Measurements from ENCODE around the gene SYT6.

The SYT6 gene, protein sequence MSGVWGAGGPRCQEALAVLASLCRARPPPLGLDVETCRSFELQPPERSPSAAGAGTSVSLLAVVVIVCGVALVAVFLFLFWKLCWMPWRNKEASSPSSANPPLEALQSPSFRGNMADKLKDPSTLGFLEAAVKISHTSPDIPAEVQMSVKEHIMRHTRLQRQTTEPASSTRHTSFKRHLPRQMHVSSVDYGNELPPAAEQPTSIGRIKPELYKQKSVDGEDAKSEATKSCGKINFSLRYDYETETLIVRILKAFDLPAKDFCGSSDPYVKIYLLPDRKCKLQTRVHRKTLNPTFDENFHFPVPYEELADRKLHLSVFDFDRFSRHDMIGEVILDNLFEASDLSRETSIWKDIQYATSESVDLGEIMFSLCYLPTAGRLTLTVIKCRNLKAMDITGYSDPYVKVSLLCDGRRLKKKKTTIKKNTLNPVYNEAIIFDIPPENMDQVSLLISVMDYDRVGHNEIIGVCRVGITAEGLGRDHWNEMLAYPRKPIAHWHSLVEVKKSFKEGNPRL

DNA sequence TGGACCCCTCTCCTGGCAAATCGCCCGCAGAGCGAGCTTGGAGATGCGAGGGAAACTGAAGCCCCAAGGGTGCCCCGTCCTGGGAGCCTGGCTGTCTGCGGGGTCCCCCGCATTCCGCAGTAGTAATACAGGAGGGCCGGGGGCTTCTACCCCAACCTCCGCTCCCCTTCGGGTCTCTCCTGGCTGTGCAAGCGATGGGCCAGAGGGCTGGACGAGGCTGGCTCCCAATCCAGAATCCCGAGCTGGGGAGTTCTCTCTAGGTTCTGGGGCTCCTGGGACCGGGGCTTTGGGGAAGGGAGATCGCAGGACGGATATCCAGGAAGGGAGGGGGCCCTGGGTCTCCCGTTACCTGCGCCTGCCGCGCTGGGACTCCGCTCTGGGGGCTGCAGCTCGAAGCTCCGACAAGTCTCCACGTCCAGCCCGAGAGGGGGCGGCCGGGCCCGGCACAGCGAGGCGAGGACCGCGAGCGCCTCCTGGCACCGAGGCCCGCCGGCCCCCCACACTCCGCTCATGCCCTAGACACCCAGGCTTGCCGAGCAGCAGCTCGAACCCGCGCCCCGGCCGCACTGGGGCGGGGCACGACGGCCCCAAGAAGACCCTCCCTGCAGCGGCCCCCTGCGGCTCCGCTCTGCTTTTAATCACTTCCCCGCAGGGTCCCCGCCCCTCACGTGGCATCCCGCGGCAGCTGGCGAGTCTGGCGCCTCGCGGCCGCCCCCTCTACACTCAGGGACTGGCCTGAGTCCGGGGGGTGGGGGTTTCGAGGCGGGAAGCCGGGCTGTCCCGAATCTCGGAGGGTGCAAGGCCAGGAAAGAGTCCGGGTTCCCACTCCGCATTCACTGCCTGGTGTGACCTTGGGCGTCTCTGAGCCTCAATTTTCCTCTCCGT, at the start of gene SYT6:
TSS of gene SYT6 (minus strand) at position 609 of the 885 bp plus-strand sequence. CDS start at position 512, 97 bp downstream.
- no peak for DNase-seq (ENCODE audit: low spot score)

DNA sequence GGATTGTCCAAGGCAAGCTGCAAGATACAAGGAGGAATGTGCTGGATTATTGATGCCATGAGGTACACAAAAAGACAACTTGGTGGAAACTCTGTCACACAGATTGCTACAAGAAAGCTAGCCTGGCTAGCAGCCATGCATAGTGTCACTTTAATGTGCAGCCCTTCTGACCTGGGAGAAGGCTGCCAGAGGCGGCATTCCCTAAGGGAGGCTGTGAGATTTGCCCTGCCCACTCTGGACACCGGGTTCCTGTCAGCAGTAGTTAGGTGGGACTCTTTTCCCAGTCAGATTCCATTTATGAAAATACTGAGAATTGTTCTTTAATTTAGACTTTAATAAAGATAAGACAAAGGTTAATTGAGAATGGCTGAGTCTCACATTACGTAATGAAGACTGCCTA, 47.8 kb upstream of the SYT6 start:
- DNase-seq (ENCODE audit: low spot score): no peak

DNA sequence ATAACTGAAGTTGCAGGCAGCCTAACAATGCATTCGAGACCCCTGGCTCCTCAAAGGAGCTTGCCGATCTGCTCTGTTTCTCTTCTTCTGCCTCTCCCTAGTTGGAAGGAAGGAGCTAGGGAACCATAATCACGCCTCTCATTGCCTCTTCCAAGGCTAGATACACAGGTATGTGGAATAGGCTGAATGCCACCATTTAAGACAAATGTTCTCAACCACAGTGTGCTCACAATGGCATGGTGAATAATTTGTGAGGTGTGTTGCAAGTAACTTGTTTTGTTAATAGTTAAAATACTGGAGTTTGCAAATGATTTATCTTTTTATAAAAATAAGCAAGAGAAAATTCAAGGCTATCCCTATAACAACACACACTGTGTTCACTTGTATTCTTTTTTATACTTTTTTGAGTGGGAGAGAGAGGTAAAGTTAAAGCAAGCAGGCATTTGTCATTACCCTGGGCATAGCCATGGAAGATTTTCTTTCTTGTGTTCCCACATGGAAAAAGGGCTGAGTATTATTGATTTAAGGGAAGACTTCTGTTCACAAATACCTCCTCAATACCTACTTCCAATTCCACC, 45.4 kb upstream of the SYT6 start:
- DNase-seq (ENCODE audit: low spot score): no peak

DNA sequence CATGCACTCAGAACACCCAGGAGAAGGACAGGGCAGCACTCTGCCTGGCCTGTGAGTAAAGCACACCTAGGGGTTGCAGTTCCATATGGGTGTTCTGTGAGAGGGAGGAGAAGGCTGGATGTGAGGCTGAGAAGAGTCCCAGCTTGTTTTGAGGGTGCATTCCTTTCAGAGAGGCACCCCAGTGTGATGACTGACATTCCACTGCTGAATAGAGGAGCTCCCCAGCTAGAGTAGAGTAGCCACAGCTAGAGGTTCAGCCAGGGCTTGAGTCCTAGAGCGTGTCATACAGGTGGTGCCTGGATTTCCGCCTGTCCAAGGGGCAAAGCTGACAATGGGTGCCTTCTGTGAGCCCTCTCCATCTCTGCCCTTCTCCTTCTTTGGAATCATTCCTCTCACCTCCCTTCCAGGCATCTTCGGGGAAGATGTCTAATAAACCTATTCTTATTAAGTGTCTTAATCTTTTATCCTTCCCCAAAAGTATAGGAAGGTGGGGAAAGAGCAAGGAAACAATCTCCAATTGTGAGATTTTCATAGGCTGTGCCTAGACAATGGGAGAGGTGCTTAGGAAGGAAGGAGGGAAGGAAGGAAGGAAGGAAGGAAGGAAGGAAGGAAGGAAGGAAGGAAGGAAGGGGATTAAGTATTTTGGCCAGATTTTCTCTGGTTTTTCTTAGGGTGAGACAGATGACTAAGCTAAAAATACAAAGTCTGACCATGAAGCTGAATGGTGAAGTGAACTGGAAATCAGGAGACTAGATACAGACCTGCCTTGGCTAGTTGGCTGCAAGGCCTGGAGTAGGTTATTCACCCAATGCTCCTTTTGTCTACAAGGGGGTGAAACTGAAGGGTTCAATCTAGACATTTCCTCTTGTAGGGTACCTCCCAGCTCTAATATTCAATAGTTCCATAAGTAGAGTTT, 43.6 kb upstream of the SYT6 start:
- DNase-seq (ENCODE audit: low spot score): no peak

DNA sequence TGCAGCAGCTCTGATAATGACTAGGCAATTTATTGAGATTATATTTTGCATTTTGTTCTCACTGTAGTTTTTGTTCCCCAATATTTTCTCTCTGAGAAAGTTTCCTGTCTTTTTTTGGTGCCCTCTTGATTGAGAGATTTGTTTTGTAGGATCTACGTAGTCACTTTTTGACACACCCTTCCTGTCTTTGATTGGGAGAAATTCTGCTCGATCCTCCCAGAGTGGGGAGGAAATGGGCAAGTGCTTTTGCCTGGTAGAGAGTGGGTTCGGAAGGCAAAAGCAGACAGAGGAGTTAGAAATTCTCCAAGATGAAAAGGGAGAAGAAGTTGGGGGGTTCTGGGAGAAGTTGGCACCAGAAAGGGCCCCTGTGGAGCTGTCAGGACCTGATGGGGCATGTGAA, 42.1 kb upstream of the SYT6 start:
- no peak for DNase-seq (ENCODE audit: low spot score)

DNA sequence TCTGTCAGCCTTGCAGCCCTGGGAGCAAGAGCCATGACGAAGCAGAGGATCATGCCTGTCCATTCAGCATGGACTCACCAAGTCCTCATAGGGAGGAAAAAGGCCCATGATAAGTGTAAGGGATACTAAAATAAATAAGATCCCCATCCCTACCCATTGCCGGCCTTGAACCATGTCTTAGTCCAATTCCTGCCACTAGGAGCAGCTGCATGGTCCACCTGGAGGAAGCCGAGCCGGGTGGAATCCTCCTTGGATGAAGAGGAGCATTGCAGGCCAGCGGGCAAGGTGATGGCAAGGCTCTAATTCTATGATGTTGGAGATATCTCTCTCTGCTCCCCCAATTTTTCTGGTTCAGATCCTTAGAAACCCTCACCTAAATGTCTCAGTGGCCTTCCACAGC, 38.7 kb upstream of the SYT6 start:
- DNase-seq (ENCODE audit: low spot score): no peak

DNA sequence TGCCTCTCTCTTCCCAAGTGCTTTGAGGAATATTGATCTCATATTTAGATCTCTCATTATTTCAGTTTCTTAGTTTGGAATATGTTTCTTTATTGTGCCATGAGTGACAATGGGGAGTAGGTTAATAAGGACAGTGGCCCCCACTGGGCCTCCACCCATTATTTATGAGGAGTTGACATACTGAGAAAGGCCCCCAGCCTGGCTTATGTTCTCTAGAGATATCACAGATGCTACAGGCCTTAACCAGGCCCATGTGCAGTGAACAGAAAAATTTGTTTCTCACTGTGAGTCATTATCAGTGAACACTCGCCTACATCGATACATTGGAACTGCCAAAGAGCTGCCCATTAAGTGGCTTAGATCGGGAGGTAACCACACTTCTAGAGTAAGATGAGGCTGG, 35.7 kb upstream of the SYT6 start:
- no peak for DNase-seq (ENCODE audit: low spot score)

DNA sequence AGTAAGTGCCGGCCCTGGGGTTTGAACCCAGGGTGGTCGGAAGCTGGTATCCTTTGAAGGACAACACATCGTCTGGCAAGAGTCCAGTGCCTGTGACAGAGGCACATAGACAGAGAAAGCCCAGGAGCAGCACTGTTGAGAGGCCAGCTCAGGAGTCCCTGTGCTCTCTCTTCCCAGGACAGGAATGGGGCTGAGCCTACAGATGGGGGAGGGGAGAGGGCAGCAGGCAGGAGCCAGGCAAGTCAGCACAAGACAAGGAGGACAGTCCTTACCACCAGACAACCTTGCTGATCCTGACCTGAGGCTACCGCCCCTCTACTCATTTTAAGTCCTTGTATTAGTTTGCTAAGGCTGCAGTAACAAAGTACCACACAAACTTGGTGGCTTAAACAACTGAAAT, 27.7 kb upstream of the SYT6 start:
- DNase-seq (ENCODE audit: low spot score): no peak

DNA sequence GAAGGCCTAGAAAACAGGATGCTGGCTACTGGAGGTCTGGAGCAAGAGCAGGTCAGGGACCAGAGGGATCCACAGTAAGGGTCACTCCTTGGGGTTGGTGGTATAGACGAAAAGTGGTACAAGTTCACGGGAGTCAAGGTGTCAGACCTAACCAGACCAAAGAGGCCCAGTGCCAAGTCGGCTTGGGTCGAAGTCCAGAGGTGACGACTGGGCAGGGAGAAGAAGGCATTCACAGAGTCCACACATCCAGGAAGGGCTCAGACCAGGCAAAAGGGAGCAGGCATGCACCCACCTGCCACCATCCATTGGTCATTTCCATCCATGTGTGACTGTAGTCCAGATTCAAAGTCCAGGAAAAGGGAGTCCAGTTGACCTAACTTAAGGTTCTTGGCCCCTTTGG, 27.1 kb upstream of the SYT6 start:
- no peak for DNase-seq (ENCODE audit: low spot score)

DNA sequence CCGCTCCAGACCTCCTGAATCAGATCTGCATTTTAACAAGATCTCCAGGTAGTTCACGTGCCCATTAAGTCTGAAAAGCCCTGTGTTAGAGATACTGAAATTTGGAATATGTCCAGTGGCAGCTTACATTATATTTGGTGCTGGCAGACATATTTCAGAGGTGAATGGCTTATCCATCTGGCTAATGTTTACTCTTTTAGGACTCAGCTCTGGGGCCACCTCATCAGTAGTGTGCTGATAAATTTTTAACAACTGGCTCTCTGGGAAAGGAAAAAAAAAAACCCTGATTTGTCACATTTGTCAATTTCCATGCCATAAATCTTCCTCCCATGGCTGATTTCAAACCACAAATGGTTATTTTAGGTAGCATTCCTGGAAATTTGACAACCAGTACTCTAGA, 25.3 kb upstream of the SYT6 start:
- DNase-seq (ENCODE audit: low spot score): no peak

DNA sequence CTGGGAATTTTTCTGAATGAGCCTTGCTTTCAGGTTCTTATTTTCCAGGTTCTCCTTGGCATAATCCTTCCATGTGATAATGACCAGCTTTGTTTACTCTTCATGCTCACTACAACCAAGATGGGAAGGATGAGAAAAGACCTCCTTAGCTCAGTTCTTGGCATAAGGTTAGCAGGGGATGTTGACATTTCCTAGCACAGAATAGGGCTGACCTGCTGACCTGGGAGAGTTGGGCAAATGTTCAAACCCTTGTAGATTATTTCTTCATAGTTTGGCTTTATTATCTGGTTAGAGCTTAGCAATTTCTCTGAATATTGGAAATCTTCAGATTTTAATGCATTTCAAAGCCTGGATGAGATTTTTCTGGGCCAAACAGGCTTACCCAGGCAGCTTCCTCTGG, 23.6 kb upstream of the SYT6 start:
- DNase-seq (ENCODE audit: low spot score): no peak

DNA sequence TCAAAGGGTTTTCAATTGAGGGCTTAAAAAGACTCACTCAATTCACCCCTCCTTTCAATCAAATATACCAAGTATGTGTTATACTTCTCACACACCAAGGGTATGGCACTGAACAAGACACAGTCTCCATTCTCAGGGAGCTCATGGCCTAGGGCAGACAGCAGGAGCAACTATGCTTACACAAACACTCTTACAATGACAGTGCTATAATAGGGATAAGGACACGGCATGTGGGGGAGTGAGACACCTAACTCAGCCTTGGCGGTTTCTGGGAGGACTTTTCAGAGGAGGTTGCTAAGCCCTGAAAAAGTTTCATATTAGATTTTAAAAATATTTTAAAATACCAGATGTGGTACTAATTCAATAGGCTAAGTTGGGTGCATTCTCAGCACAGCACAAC, 22.7 kb upstream of the SYT6 start:
- DNase-seq (ENCODE audit: low spot score): no peak

DNA sequence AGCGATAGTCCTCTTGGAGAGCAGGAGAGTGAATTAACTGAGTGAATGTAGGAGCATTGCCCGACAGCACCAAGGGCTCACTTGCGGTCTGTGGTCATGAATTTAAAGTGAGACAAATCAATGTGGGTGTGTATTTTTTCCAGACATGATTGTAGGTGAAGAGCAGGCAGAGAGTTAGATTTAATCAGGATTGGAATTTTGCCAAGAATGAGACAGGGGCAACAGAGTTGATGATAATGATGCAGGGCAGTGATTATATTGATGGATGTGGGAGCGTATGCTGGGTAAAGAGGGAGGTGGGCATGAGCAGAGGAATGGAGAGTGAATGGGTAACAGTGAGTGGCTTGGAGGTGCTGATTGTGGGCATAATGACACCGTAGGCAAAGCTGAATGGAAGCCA, 20.0 kb upstream of the SYT6 start:
- DNase-seq (ENCODE audit: low spot score): no peak

DNA sequence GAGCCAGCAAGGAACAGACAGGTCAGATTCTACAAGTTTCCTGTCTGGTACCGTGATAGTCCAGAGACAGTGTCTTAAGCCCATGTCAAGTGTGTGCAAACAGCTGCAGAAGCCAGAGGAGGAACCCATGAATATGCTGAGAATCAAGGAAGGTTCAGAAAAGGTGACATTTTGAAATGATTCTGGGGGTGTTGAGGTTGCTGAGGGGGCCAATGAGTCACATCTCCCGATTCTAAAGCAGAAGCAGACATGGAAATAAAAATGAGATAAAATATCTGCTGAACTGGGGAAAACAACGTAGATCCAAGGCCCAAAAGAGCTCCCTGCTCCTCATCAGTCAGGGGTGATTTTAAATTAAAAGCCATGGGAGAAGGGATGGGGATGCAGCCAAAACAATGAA, 15.8 kb upstream of the SYT6 start:
- no peak for DNase-seq (ENCODE audit: low spot score)

DNA sequence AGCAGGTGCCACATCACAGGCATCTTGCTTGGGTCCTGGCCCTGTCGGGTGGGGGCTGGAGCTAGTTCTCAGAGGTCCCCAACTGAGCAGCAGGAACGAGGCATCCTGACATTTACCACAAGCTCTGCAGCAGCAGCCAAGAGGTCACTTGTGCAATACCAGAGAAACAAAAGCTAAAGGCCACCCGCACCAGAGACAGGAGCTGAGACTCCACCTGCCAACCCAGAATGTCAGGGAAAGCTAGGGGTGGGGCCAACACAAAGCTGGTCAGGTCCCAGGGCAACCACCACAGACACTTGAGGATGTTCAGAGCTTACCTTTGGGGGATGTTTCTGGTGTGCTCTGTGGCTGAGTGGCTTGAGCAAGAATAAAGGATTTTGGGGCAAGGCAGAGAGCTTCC, 13.6 kb upstream of the SYT6 start:
- peak; percentile 28 for DNase-seq (ENCODE audit: low spot score)

DNA sequence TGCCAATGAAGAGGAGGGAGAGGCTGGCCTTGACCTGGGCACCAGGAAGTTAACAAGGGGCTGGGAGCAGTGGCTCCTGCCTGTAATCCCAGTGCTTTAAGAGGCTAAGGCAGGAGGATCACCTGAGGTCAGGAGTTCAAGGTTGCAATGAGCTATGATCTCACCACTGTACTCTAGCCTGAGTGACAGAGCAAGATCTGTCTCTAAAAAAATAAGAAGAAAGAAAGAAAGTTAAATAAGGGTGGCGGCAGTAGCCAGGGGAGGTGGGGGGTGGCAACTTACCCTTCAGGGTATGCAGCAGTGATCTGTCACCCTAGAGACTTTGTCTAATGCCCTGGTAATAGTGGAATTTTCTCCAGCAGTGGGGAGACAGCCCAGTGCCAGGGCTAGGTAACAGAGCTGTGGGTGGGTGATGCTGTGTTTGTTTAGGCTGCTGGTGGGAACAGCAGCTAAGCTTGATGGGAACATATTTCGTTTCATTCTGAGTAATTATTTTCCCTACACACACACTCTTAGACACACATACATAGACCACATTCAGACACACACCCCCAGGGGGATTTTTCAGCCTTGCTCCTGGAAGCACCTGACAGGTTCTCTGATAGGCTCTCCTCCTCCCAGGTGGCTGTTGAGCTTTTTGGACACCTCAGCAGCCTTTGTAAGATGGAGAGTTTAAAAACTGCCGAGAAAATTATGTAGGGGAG, 11.3 kb upstream of the SYT6 start:
- no peak for DNase-seq (ENCODE audit: low spot score)

DNA sequence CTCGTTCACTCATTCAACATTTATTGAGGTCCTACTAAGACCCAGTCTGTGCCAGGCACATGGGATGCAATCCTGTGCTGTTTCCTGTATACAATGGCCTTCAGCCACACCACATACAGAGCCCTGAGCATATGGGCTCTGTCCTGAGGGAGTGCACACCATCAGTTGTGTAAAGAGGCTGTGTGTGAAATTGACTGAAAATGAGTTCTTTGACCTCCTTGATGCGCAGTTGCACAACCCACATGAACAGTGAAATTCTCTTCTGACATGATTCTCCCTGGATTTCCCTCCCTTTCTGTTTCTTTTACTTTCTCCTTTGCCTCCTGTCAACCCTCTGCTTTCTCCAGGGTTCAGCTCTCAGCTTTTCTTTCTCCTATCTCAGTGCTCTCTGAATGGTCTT, 6.3 kb upstream of the SYT6 start:
- no peak for DNase-seq (ENCODE audit: low spot score)

DNA sequence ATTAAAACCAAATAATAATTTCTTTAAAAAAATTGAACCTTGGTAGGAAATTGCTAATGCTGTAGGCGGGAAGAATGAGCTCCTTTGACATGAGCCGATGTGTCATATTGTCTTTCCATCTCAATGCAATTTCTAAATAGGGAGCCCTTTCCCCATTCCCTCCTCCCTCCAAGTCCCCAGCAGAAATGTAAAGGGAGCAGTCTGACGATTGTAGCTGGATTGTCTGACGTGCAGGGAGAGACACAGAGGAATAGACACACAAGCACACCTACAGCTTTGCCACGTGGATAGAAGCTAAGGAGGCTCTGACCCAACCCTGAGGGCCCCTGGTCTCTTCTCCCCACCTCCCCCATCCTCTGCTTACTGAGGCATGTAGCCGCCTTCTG, 3.6 kb upstream of the SYT6 start:
- no peak for DNase-seq (ENCODE audit: low spot score)

DNA sequence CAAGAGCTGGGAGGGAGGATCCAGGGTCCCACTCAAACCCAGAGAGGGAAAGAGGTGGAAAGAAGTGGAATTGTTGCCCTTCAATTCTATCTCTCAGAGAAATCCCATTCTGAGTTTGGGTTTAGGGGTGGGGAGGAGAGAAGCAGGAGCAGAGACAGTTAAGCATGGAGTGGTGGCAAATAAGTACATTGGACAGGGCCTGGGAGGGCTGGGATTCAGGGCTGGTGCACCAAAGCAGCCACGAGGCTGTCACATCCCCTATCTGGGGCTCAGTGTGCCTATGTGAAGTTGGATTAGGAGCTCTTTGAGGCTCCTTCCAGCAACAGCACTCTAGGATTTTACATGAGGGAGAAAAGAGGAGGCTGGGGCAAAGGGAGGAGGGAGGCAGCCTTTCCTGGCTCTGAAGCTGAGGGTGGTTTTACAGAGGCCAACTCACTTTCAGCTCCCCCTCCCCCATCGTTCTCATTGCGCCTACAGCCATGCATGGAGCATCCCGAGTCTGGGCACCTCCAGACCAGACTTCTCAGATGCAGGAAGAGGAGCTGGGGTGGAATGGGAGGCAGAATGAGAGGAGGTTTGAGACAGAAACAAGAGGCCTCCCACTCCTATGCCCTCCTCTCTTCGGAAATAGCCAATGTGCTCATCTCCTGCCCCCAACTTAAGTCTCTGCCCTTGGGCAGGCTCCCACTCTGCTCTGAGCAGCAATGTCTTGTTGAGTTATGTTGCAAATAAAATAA, 3.0 kb upstream of the SYT6 start:
- DNase-seq (ENCODE audit: low spot score): no peak

DNA sequence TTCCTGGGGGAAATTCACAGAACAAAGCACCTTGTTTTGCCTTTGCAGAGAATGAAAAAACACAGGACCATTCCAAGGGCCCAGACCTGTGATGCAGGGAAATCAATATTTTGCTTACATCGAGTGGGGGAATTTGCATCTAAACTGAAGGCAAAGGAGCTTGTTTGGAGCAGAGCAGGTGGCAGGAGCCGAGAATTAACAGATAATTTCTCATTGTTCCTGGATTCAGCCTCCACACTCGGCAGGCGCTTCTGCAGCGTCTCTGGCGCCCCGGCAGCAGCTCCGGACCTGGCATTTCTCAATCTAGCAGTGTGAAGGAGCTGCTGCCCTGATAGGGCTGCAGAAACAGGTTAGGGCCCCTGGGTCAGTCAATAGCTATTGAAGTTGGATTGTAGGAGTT, 2.0 kb upstream of the SYT6 start:
- DNase-seq (ENCODE audit: low spot score): no peak
